GM12891 (cell line): ENCODE results near the gene ATP5MC2.

ENCODE experiments used
- POLR2AphosphoS5 ChIP-seq: IDR thresholded peaks from 2 replicates; pipeline ENCODE4 v1.6.1; 2011; ENCODE audit warnings: low read depth, low read length, control low read depth
- TAF1 ChIP-seq: IDR thresholded peaks from 2 replicates; pipeline ENCODE4 v1.6.1; 2011; ENCODE audit warnings: low read depth, low read length, control low read depth

GRCh38 chr12:53636641-53637040 is 39.2 kb downstream of the ATP5MC2 start:
- TF ChIP-seq POLR2AphosphoS5 (no peak), TAF1 (no peak)
